Left kidney (tissue), 2 donors: ENCODE results near the gene NCS1. TPM values are rescaled to one million over a fixed set of nuclear protein-coding genes. Genes with fewer than 3 reads are reported as not detected.

Experiments used
- DNase-seq: peaks from one replicate; pipeline ENCODE4 v3.0.0-alpha.2; 2013
- polyA plus RNA-seq: library from polyadenylated mRNA; unstranded; fragments of 120-200 nt; gene quantifications from one replicate; pipeline ENCODE4 v1.2.1, GENCODE V29; 2013; ENCODE audit not compliant: insufficient read length

NCS1 gene
- polyA plus RNA-seq, 1 donor = 24.2 TPM

GRCh38 chr9:130175355-130175754 lies 3.2 kb downstream of the NCS1 start:
- DNase-seq = no peak

GRCh38 chr9:130176760-130177159 lies 4.6 kb downstream of the NCS1 start:
- no peak for DNase-seq

DNA sequence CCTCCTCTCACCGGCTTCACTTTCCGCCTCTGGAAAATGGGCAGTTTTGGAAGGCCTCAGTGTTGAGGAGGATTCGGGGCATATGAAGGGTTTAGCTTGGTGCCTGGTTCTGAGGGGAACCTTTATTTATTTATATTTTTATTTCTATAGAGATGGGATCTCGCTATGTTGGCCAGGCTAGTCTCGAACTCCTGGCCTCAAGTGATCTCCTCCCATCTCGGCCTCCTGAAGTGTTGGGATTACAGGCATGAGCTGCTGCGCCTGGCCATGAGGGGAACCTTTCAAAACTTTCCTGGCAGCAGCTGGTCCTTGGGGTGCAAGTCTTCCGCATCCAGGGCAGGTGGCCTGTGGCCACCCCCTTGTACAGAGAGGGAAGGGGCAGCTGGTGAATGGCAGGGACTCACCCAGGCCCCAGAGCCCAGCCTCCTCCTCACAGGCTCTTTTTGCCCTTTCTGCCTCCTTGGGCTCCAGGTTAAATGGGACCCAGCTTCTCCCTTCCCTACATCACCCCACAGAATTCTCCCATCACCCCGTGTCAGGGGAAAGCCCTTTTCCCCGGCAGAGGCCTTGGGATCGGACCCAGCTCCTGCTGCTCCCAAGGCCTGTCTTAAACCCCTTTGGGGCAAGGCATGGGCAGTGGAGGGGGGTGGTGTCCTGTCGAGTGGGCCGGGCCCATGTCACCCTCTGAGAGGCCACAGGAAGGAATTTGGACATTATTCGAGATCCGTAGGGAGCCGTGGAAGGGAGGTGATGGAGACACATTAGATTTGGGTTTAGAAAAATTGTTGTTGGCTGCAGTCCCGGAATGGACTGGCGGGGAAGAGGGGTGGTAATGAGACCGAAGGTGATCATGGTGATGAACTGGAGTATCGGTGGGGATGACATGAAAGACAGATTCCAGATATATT lies 5.9 kb downstream of the NCS1 start:
- no peak for DNase-seq

DNA sequence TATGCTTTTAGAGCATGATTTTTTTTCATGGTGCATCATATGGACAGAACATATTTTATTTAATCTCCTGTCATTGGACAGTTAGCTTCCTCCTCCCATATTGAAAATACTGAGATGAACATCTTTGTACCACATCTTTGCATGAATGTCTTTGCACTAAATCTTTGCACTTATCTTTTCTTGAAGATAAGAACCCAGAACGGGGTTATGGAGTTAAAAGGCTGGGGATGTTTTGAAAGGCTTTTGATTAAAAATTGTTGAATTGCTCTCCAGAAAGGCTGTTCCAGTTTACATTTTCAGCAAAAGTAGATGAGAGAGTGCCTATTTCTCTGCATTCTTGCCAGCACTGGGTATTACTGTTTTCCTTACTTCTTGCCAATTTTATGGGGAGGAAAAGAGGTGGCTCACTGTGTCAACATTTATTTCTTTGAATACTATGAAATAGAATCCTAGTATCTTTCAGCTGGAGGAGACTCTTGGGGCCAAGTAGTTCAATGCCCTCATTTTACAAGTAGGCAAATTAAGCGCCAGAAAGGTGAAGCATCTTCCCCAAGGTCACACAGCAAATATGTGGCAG lies 7.2 kb downstream of the NCS1 start:
- DNase-seq = no peak

DNA sequence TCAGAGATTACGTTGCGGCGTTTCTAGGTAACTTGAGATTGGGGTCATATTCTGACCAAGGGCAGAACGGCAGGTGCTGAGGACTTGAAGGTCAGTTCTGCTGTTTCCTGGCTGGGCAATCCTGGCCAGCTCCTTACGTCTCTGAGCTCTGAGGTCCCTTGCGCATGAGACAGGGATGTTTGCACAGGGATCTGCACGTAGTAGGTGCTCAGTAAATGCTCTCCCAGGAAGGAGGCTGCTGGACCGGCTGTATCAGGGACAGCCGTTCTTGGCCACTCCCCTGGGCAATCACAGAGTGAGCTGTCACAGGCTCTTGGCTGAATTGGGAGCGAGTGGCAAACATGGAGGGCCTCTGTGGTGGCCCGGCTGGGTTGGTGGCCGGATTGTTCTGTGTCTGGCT lies 8.3 kb downstream of the NCS1 start:
- no peak for DNase-seq

GRCh38 chr9:130181678-130182380 lies 9.6 kb downstream of the NCS1 start:
- DNase-seq = no peak

DNA sequence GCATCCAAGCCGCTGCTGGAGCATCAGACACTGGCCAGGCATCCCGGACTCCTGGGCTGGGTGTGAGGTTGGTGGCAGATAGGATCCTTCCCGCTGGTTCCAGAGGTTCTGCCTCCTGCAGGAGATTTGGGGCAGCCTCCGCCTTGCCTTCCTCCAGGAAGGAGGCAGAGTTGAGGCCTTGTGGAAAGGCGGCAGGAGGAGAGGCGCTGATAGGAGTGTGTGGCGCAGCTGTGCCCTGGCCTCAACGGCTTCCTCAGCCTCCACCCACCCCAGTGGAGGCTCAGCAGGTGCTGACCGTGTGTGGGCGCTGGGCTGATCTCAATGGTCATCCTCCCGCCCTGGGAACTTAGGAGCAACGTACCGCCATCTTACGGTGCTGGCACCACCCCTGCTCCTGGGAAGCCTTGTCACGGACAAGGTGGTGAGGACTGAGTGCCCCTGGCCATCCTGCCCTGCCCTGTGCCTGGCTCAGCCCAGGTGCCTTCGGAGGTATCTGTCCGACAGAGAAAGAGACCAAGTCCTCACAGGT lies 10.2 kb downstream of the NCS1 start:
- DNase-seq = no peak

GRCh38 chr9:130183133-130183762 lies 11.0 kb downstream of the NCS1 start:
- DNase-seq = peak; percentile 70

GRCh38 chr9:130185017-130185416 lies 12.8 kb downstream of the NCS1 start:
- no peak for DNase-seq

GRCh38 chr9:130185490-130186031 lies 13.4 kb downstream of the NCS1 start:
- no peak for DNase-seq

GRCh38 chr9:130186051-130186450 lies 13.8 kb downstream of the NCS1 start:
- DNase-seq = no peak

DNA sequence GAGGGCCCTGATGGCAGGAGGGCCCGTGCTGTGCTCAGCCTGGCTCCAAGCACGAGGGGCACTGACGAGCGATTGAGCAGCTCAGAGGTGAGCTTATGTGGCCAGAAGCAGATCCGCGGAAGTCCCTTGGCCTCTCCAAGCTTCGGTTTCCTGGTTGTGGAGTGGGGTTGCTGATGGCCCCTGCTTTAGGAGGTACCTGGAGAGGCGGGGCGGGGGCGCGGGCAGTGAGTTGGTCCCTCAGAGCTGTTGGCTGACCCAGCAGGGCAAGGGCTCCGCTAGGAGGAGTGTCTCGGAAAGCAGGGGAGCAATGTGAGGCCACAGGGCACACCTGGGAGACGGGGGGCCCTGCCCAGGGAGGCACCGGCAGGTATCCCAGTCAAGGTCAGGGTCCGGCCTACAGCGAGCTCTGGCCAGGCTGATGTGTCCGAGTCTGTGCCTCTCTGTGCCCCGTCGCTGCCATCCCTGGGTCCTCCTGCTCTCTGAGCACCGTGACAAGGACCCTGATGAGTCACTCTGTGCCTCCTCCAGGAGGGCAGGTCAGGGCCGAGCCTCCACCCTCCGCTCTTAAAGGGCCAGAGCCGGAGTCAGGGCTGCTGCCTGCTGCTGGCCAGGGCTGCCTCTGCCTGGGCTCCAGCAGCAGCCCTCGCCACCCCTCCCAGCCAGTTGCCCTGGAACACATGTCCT lies 14.8 kb downstream of the NCS1 start:
- DNase-seq = no peak

DNA sequence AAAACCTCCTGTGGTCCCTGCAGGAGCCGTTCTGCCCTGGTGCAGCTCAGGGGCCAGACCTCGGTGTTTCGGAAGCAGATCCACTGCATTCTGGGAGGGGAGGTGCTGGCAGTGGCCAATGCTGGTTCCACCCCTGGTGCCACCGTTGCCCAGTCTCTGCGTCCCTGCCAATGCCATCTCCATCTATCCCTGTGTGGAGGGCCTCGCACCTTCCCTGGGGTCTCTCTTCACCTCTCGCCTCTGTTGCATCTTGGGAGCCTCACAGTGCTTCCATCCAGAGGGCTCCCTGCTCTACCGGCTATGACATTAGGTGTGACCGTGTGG lies 15.3 kb downstream of the NCS1 start:
- DNase-seq = no peak

DNA sequence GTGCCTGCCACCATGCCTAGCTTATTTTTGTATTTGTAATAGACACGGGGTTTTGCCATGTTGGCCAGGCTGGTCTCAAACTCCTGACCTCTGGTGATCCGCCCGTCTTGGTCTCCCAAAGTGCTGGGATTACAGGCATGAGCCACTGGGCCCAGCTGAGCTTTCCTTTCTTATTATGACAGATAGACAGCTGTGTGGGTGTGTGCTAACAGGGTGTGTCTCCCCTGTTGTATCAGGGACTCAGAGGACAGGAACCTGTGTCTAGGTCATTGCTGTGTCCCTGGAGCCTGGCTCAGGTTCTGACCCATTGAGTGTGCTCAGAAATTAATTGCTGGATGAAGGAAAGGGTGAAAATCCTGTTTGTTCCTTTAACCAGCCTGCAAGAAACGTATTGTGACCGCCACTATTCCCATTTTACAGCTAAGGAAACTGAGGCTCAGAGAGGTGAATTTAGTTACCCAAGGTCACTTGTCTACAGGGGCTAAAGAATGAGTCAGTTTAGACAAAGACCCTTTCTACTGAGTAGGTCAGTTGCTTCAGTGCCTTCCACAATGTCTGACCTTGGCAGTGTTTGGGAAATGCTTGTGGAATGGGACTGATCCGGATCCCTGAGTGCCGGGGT lies 16.8 kb downstream of the NCS1 start:
- DNase-seq = no peak

- DNase-seq = no peak
Measured at GRCh38 chr9:130189840-130190239, 17.6 kb downstream of the NCS1 start.

GRCh38 chr9:130191068-130191748 lies 19.0 kb downstream of the NCS1 start:
- DNase-seq = no peak

DNA sequence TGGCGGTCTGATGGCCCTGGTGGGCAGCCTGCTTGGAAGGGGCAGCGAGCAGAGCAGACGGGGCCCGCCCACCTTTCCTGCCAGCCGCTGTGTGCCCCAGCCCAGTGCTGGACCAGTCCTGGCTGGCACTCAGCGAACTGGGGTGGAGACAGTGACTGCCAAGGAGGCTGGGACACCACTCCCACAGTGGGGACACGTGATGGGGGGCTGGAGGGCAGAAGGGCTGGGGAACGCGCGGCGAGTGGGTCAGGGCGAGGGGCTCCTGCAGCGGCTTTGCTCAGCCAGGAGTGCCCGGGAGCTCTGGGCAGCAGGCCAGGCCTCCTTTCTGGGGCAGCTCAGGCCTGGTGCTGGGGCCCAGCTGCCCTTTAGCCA lies 19.5 kb downstream of the NCS1 start:
- DNase-seq = no peak

GRCh38 chr9:130192382-130192999 lies 20.3 kb downstream of the NCS1 start:
- DNase-seq = no peak

- no peak for DNase-seq
Measured at GRCh38 chr9:130193103-130193502, 20.9 kb downstream of the NCS1 start.
